Stimulated activated naive CD8-positive, alpha-beta T cell treated with anti-CD3 and anti-CD28 coated beads, Interleukin-15, amount 100 ng/mL, for 72 hours (primary cell): Measurements from ENCODE around the gene TMEM145.
A peak's percentile ranks its signal among the peaks of the same experiment; 100 is the strongest.
"Not testable (repeated sequence)": the region's sequence is repeated elsewhere in the genome, so short reads cannot be mapped to it uniquely, and the experiment has no call there.

Experiments
- ATAC-seq: fragments of 150-1000 bp; cut with Tn5 transposase; 2 replicates; pipeline ENCODE4 v1.10.0; 2021; ENCODE audit warnings: mild to moderate bottlenecking, moderate library complexity
- DNase-seq, 2 donors: peaks; one replicate each; pipeline ENCODE4 v3.0.0; 2021 to 2022
- H3K27ac Mint-ChIP-seq, 2 donors: one replicate each; pipeline ENCODE4 v1.8.0; 2022; ENCODE audit warnings: mild to moderate bottlenecking in 2 of 2, mixed read lengths in 2 of 2, moderate library complexity in 2 of 2
- H3K27me3 Mint-ChIP-seq: one replicate; pipeline ENCODE4 v1.8.0; 2022; ENCODE audit warnings: mixed read lengths
- H3K4me1 Mint-ChIP-seq: one replicate; pipeline ENCODE4 v1.8.0; 2022; ENCODE audit warnings: mild to moderate bottlenecking, mixed read lengths
- H3K4me3 Mint-ChIP-seq, 2 donors: one replicate each; pipeline ENCODE4 v1.8.0; 2022; ENCODE audit warnings: mild to moderate bottlenecking in 2 of 2, mixed read lengths in 2 of 2, moderate library complexity in 1 of 2
- H3K9me3 Mint-ChIP-seq, 2 donors: one replicate each; pipeline ENCODE4 v1.8.0; 2022; ENCODE audit warnings: mixed read lengths in 2 of 2

TMEM145 gene

GRCh38 chr19:42328854-42329253 is 15.7 kb downstream of the TMEM145 start:
- peaks cover 44% of the 10 kb centered on the region for H3K4me1 Mint-ChIP-seq
- DNase-seq (no peak), ATAC-seq (no peak)
- H3K27me3 Mint-ChIP-seq: peaks cover 12% of the 10 kb centered on the region
- H3K27ac Mint-ChIP-seq: no peak overlapping the region
- no peak overlapping the region for H3K4me3 Mint-ChIP-seq
- H3K9me3 Mint-ChIP-seq: no peaks in the 10 kb centered on the region

GRCh38 chr19:42330241-42330711 is 17.2 kb downstream of the TMEM145 start:
- peaks cover 37% of the 10 kb centered on the region for H3K4me1 Mint-ChIP-seq
- peak overlapping the region in 1 of 2 donors; percentile 21 for H3K27ac Mint-ChIP-seq
- H3K9me3 Mint-ChIP-seq: no peaks in the 10 kb centered on the region
- H3K27me3 Mint-ChIP-seq: peaks cover under 1% of the 10 kb centered on the region
- DNase-seq: no peak
- no peak for ATAC-seq
- no peak overlapping the region for H3K4me3 Mint-ChIP-seq

- ATAC-seq, H3K4me3 Mint-ChIP-seq, H3K27ac Mint-ChIP-seq, H3K27me3 Mint-ChIP-seq, H3K9me3 Mint-ChIP-seq, DNase-seq: not testable (repeated sequence)
- H3K4me1 Mint-ChIP-seq: peaks cover 34% of the 10 kb centered on the region
These were observed 18.2 kb downstream of the TMEM145 start for GRCh38 chr19:42331333-42331732.

GRCh38 chr19:42332059-42332458 is 18.9 kb downstream of the TMEM145 start:
- no peak overlapping the region for H3K27ac Mint-ChIP-seq
- DNase-seq (no peak), ATAC-seq (no peak)
- no peaks in the 10 kb centered on the region for H3K27me3 Mint-ChIP-seq
- no peak overlapping the region for H3K4me3 Mint-ChIP-seq
- peaks cover 27% of the 10 kb centered on the region for H3K4me1 Mint-ChIP-seq
- no peaks in the 10 kb centered on the region for H3K9me3 Mint-ChIP-seq

- Mint-ChIP-seq H3K27ac (no peak overlapping the region), H3K9me3 (no peaks in the 10 kb centered on the region), H3K4me1 (peaks cover 18% of the 10 kb centered on the region), H3K4me3 (no peak overlapping the region), H3K27me3 (no peaks in the 10 kb centered on the region)
- DNase-seq (no peak), ATAC-seq (no peak)
These were observed 19.9 kb downstream of the TMEM145 start for GRCh38 chr19:42333018-42333417.

GRCh38 chr19:42333975-42334696 is 21.0 kb downstream of the TMEM145 start:
- ATAC-seq (no peak), DNase-seq (no peak)
- Mint-ChIP-seq H3K4me3 (no peak overlapping the region), H3K27ac (no peak overlapping the region), H3K27me3 (no peaks in the 10 kb centered on the region), H3K4me1 (peaks cover 8% of the 10 kb centered on the region), H3K9me3 (no peaks in the 10 kb centered on the region)

- Mint-ChIP-seq H3K27me3 (no peaks in the 10 kb centered on the region), H3K4me1 (peaks cover 5% of the 10 kb centered on the region), H3K4me3 (no peak overlapping the region), H3K9me3 (no peaks in the 10 kb centered on the region), H3K27ac (no peak overlapping the region)
- ATAC-seq (no peak), DNase-seq (no peak)
These were observed 21.7 kb downstream of the TMEM145 start for GRCh38 chr19:42334697-42335373.

GRCh38 chr19:42335374-42335936 is 22.3 kb downstream of the TMEM145 start:
- H3K27ac Mint-ChIP-seq: no peak overlapping the region
- DNase-seq (no peak), ATAC-seq (no peak)
- H3K4me1 Mint-ChIP-seq: peaks cover 3% of the 10 kb centered on the region
- H3K4me3 Mint-ChIP-seq: no peak overlapping the region
- no peaks in the 10 kb centered on the region for H3K9me3 Mint-ChIP-seq
- no peaks in the 10 kb centered on the region for H3K27me3 Mint-ChIP-seq

GRCh38 chr19:42335971-42336370 is 22.9 kb downstream of the TMEM145 start:
- DNase-seq (no peak), ATAC-seq (no peak)
- no peak overlapping the region for H3K27ac Mint-ChIP-seq
- no peak overlapping the region for H3K4me3 Mint-ChIP-seq
- H3K4me1 Mint-ChIP-seq: no peaks in the 10 kb centered on the region
- H3K27me3 Mint-ChIP-seq: no peaks in the 10 kb centered on the region
- H3K9me3 Mint-ChIP-seq: no peaks in the 10 kb centered on the region

GRCh38 chr19:42339126-42339860 is 26.2 kb downstream of the TMEM145 start:
- H3K27ac Mint-ChIP-seq, H3K9me3 Mint-ChIP-seq, DNase-seq, H3K4me3 Mint-ChIP-seq, H3K27me3 Mint-ChIP-seq, H3K4me1 Mint-ChIP-seq, ATAC-seq: not testable (repeated sequence)

GRCh38 chr19:42339922-42340321 is 26.8 kb downstream of the TMEM145 start:
- H3K9me3 Mint-ChIP-seq, H3K4me1 Mint-ChIP-seq: not testable (repeated sequence)

GRCh38 chr19:42343344-42344110 is 30.4 kb downstream of the TMEM145 start:
- no peaks in the 10 kb centered on the region for H3K9me3 Mint-ChIP-seq
- H3K4me1 Mint-ChIP-seq: no peaks in the 10 kb centered on the region
- ATAC-seq: no peak
- peak overlapping the region in 1 of 2 donors; percentile 48 for H3K27ac Mint-ChIP-seq
- H3K4me3 Mint-ChIP-seq: no peak overlapping the region
- DNase-seq: no peak
- H3K27me3 Mint-ChIP-seq: no peaks in the 10 kb centered on the region

More at GRCh38 chr19:42339922-42340321, 26.8 kb downstream of the TMEM145 start:
- not testable (repeated sequence) for H3K27ac Mint-ChIP-seq, ATAC-seq, H3K4me3 Mint-ChIP-seq, H3K27me3 Mint-ChIP-seq, DNase-seq

GRCh38 chr19:42344336-42344893 is 31.3 kb downstream of the TMEM145 start:
- H3K4me1 Mint-ChIP-seq: no peaks in the 10 kb centered on the region
- ATAC-seq (no peak), DNase-seq (no peak)
- H3K27ac Mint-ChIP-seq: peak overlapping the region in 1 of 2 donors; percentile 5
- H3K9me3 Mint-ChIP-seq: no peaks in the 10 kb centered on the region
- H3K27me3 Mint-ChIP-seq: no peaks in the 10 kb centered on the region
- no peak overlapping the region for H3K4me3 Mint-ChIP-seq

GRCh38 chr19:42345191-42345812 is 32.2 kb downstream of the TMEM145 start:
- ATAC-seq (no peak), DNase-seq (no peak)
- H3K4me3 Mint-ChIP-seq: no peak overlapping the region
- no peaks in the 10 kb centered on the region for H3K9me3 Mint-ChIP-seq
- no peaks in the 10 kb centered on the region for H3K27me3 Mint-ChIP-seq
- H3K4me1 Mint-ChIP-seq: no peaks in the 10 kb centered on the region
- H3K27ac Mint-ChIP-seq: peak overlapping the region in 1 of 2 donors; percentile 79
